Keratinocyte (primary cell): ENCODE data around the gene CCDC178.

Experiments used
- CTCF ChIP-seq, 3 experiments: IDR thresholded peaks in 1 of 3; conservative IDR thresholded peaks in 1 of 3; optimal IDR thresholded peaks in 1 of 3; 2 replicates in 2 of 3; 3 replicates in 1 of 3; pipeline versions ENCODE3 to v1.5.1; 2011; ENCODE audit warnings: low read length in 3 of 3, mild to moderate bottlenecking in 3 of 3, moderate library complexity in 2 of 3, control low read depth in 1 of 3, inconsistent platforms in 1 of 3; ENCODE audit not compliant: insufficient read depth in 2 of 3; ENCODE audit errors: extremely low read depth in 1 of 3
- EZH2 ChIP-seq: IDR thresholded peaks from one replicate; pipeline ENCODE4 v1.6.1; 2012; ENCODE audit warnings: inconsistent platforms, mild to moderate bottlenecking, low read length, moderate library complexity

GRCh38 chr18:33076601-33077000, 363.9 kb downstream of the CCDC178 start:
- TF ChIP-seq CTCF (optimal IDR thresholded peaks at IDR 0.05 in 1 of 3, IDR thresholded peaks at IDR 0.05 in 1 of 3, conservative IDR thresholded peaks at IDR 0.05 in 1 of 3; ENCODE audit: extremely low read depth in 1 of 3, insufficient read depth in 2 of 3, low read length in 3 of 3) (no peak), EZH2 (no peak)
